MCF 10A (cell line): ENCODE measurements around the gene VAMP5. TPM values are rescaled to one million over a fixed set of nuclear protein-coding genes. Genes with fewer than 3 reads are reported as not detected.

Experiments
- BruUV-seq: library from RNA; stranded (reverse); fragments of 400-500 nt; replicated peaks from 2 replicates; lab custom pipeline; 2021; lab: Mats Ljungman, UMichigan
- CTCF ChIA-PET: fragments of 300-600 bp; sonication (Branson Sonifier 250); formaldehyde crosslinking; extraction: SDS; loops from one replicate; lab custom pipeline; 2021; ENCODE audit warnings: antibody characterized with exemption, inconsistent platforms; lab: Yijun Ruan, JAX
- POLR2A ChIA-PET: fragments of 300-600, 350-650 bp; sonication (Branson Sonifier 250); formaldehyde crosslinking; extraction: SDS; loops from one replicate; lab custom pipeline; 2020; ENCODE audit warnings: antibody characterized with exemption, inconsistent platforms; lab: Yijun Ruan, JAX
- DNase-seq: peaks from one replicate; pipeline ENCODE4 v3.0.0-alpha.2; 2018; ENCODE audit not compliant: unreplicated experiment
- H3K27ac Mint-ChIP-seq: one replicate; pipeline ENCODE4 v1.8.0; 2022; ENCODE audit warnings: mild to moderate bottlenecking, low read depth, mixed read lengths; ENCODE audit not compliant: unreplicated experiment
- H3K27me3 Mint-ChIP-seq: one replicate; pipeline ENCODE4 v1.8.0; 2022; ENCODE audit warnings: mixed read lengths; ENCODE audit not compliant: insufficient read depth, unreplicated experiment
- H3K36me3 Mint-ChIP-seq: one replicate; pipeline ENCODE4 v1.8.0; 2022; ENCODE audit warnings: mild to moderate bottlenecking, moderate library complexity, mixed read lengths; ENCODE audit not compliant: insufficient read depth, unreplicated experiment
- H3K4me1 Mint-ChIP-seq: one replicate; pipeline ENCODE4 v1.8.0; 2022; ENCODE audit warnings: mixed read lengths; ENCODE audit not compliant: insufficient read depth, unreplicated experiment
- H3K4me3 Mint-ChIP-seq: one replicate; pipeline ENCODE4 v1.8.0; 2022; ENCODE audit warnings: mild to moderate bottlenecking, moderate library complexity, mixed read lengths; ENCODE audit not compliant: unreplicated experiment
- H3K9me3 Mint-ChIP-seq: one replicate; pipeline ENCODE4 v1.8.0; 2022; ENCODE audit warnings: mixed read lengths; ENCODE audit not compliant: unreplicated experiment
- CTCF ChIP-seq: fragments of 200-600 bp; IDR thresholded peaks from one replicate; pipeline ENCODE4 v1.8.0; 2022; ENCODE audit warnings: antibody characterized with exemption, mild to moderate bottlenecking; ENCODE audit not compliant: unreplicated experiment
- intact Hi-C: fragments of 100-400 bp; cut with micrococcal nuclease; formaldehyde crosslinking; loops from 2 replicates; pipeline ENCODE4 v1.14.1; 2022
- total RNA-seq: library from RNA; stranded (reverse); gene quantifications from 2 replicates; pipeline ENCODE4 v1.2.3, GENCODE V29; 2022

VAMP5 gene
- total RNA-seq, 1 experiment from 2014 or later: 1.6 TPM

GRCh38 chr2:85547089-85547858 is 37.0 kb upstream of the VAMP5 start:
- intact Hi-C loops: loop anchor here (5.0 kb wide), 1 partner anchor 195 kb away; the partner anchor contains the start of genes ELMOD3 and RETSAT
- ChIA-PET POLR2A (interaction anchor here (0.6 to 18.1 kb wide), 14 partner anchors 8 to 220 kb away, joined by 3 to 376 read pairs (median 8); partner anchors contain the start of genes ELMOD3, MAT2A, RETSAT and SH2D6), CTCF (interaction anchor here (12.7 kb wide), 1 partner anchor 123 kb away, joined by 293 read pairs; the partner anchor contains the start of gene SH2D6)
- no peak for TF ChIP-seq CTCF
- H3K27me3 Mint-ChIP-seq: no peaks in the 10 kb centered on the region
- H3K27ac Mint-ChIP-seq: peak overlapping the region; percentile 20
- peaks cover 71% of the 10 kb centered on the region for H3K36me3 Mint-ChIP-seq
- peak; percentile 39 for DNase-seq
- H3K9me3 Mint-ChIP-seq: no peaks in the 10 kb centered on the region
- no TSS peak for BruUV-seq
- no peak overlapping the region for H3K4me3 Mint-ChIP-seq
- H3K4me1 Mint-ChIP-seq: peaks cover 27% of the 10 kb centered on the region

GRCh38 chr2:85547859-85548607 is 36.2 kb upstream of the VAMP5 start:
- H3K36me3 Mint-ChIP-seq: peaks cover 70% of the 10 kb centered on the region
- CTCF ChIA-PET: interaction anchor here (0.6 to 12.7 kb wide), 6 partner anchors 8 to 622 kb away, joined by 3 to 293 read pairs (median 9); partner anchors contain the start of genes MAT2A and SH2D6

GRCh38 chr2:85548608-85548900 is 35.7 kb upstream of the VAMP5 start:
- intact Hi-C loops: loop anchor here (5.0 kb wide), 1 partner anchor 196 kb away; the partner anchor contains the start of genes ELMOD3 and RETSAT
- Mint-ChIP-seq H3K27me3 (no peaks in the 10 kb centered on the region), H3K36me3 (peaks cover 65% of the 10 kb centered on the region), H3K4me3 (no peak overlapping the region), H3K27ac (no peak overlapping the region), H3K4me1 (peaks cover 15% of the 10 kb centered on the region), H3K9me3 (no peaks in the 10 kb centered on the region)
- ChIA-PET CTCF (interaction anchor here (0.6 to 12.7 kb wide), 7 partner anchors 8 to 623 kb away, joined by 3 to 293 read pairs (median 11); partner anchors contain the start of genes GGCX, MAT2A and SH2D6), POLR2A (interaction anchor here (0.6 to 16.8 kb wide), 16 partner anchors 9 to 221 kb away, joined by 3 to 287 read pairs (median 6); partner anchors contain the start of genes ELMOD3, GGCX, MAT2A and RETSAT)
- no peak for TF ChIP-seq CTCF
- no TSS peak for BruUV-seq
- DNase-seq: no peak

More at GRCh38 chr2:85547859-85548607, 36.2 kb upstream of the VAMP5 start:
- Mint-ChIP-seq H3K4me1 (peaks cover 20% of the 10 kb centered on the region), H3K4me3 (no peak overlapping the region), H3K27ac (no peak overlapping the region), H3K27me3 (no peaks in the 10 kb centered on the region), H3K9me3 (no peaks in the 10 kb centered on the region)
- intact Hi-C loops: loop anchor here (5.0 kb wide), 1 partner anchor 196 kb away; the partner anchor contains the start of genes ELMOD3 and RETSAT
- no peak for TF ChIP-seq CTCF
- no peak for DNase-seq
- POLR2A ChIA-PET: interaction anchor here (0.6 to 16.8 kb wide), 18 partner anchors 8 to 220 kb away, joined by 3 to 287 read pairs (median 4); partner anchors contain the start of genes ELMOD3, GGCX, MAT2A and RETSAT
- BruUV-seq: no TSS peak
